OCI-LY3 (cell line): ENCODE results near the gene ADORA2A.

Source experiments
- H2AFZ ChIP-seq: fragments of 200-600, 300-600 bp; shearing (Covaris generic); 2 replicates; pipeline ENCODE4 v1.6.0; 2014; ENCODE audit warnings: antibody characterized with exemption, low read depth, low read length
- H3K27ac ChIP-seq: fragments of 200-600, 300-600 bp; sonication (generic); 2 replicates; pipeline ENCODE4 v1.5.1; 2014; ENCODE audit warnings: mild to moderate bottlenecking, low read length, moderate library complexity, mixed read lengths
- H3K27me3 ChIP-seq: fragments of 200-600, 300-600 bp; sonication (generic); 2 replicates; pipeline ENCODE4 v1.6.1; 2014; ENCODE audit warnings: low read depth, low read length, mixed read lengths
- H3K36me3 ChIP-seq: fragments of 200-600, 300-600 bp; sonication (generic); replicated peaks from 2 replicates; pipeline ENCODE3; 2014; ENCODE audit warnings: low read depth, low read length, mixed read lengths
- H3K4me1 ChIP-seq: fragments of 300-600, 200-600 bp; sonication (generic); 2 replicates; pipeline ENCODE4 v1.6.1; 2014; ENCODE audit warnings: low read length, mixed read lengths
- H3K4me2 ChIP-seq: fragments of 200-600, 300-600 bp; sonication (generic); 2 replicates; pipeline ENCODE4 v1.6.1; 2014; ENCODE audit warnings: low read length, mixed read lengths
- H3K4me3 ChIP-seq: fragments of 300-600, 200-600 bp; sonication (generic); 2 replicates; pipeline ENCODE4 v1.5.1; 2014; ENCODE audit warnings: antibody characterized with exemption, mild to moderate bottlenecking, low read length, moderate library complexity
- H3K79me2 ChIP-seq: fragments of 300-600, 200-600 bp; shearing (Covaris generic); 2 replicates; pipeline ENCODE4 v1.6.1; 2014; ENCODE audit warnings: mild to moderate bottlenecking, low read length, mixed read lengths
- H3K9ac ChIP-seq: fragments of 300-600, 200-600 bp; shearing (Covaris generic); 2 replicates; pipeline ENCODE4 v1.6.0; 2014; ENCODE audit warnings: mild to moderate bottlenecking, low read length, moderate library complexity
- H3K9me3 ChIP-seq: fragments of 200-600, 300-600 bp; shearing (Covaris generic); 2 replicates; pipeline ENCODE4 v1.6.1; 2014; ENCODE audit warnings: low read length, mixed read lengths; ENCODE audit not compliant: insufficient read depth
- H4K20me1 ChIP-seq: fragments of 200-600, 300-600 bp; sonication (generic); 2 replicates; pipeline ENCODE4 v1.6.1; 2016; ENCODE audit warnings: low read length, mixed read lengths; ENCODE audit not compliant: insufficient read depth
- EZH2phosphoT487 ChIP-seq: fragments of 200-600 bp; shearing (Covaris generic); IDR thresholded peaks from 2 replicates; pipeline ENCODE4 v1.6.1; 2018; ENCODE audit warnings: antibody characterized with exemption, mixed run types, low read depth
- TF ChIP-seq, protein P1 (sequence below): fragments of 200-600, 300-600 bp; sonication (generic); IDR thresholded peaks from 2 replicates; pipeline ENCODE4 v1.5.1; 2014; ENCODE audit warnings: antibody characterized with exemption, low read length, low read depth

ADORA2A gene

DNA sequence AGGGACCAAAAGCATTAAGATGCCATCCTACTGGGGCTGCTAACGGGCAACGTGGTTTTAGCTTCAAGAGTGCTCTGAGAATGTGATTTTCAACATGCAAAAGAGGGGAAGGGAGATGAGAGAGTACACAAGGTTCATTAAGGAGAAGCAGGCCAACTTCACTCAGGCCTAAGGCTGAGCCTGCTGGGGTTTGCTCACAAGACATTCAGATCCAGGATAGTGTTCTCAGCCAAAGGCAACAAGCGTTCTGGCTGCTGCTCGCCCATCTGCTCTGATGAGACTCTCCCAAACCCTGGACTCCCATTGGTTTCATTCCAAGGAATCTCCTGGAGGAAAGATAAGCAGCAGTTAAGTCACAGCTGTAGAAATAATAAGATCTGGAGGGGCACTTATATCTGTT is 44.2 kb downstream of the ADORA2A start:
- Histone ChIP-seq H4K20me1 (no peaks in the 10 kb centered on the region), H3K4me1 (peaks cover 5% of the 10 kb centered on the region), H3K4me2 (no peak overlapping the region), H3K27me3 (no peaks in the 10 kb centered on the region), H2AFZ (no peak overlapping the region), H3K27ac (no peak overlapping the region), H3K9me3 (no peaks in the 10 kb centered on the region), H3K9ac (no peak overlapping the region), H3K36me3 (no peaks in the 10 kb centered on the region), H3K79me2 (no peaks in the 10 kb centered on the region), H3K4me3 (no peak overlapping the region)
- TF ChIP-seq, protein P1, sequence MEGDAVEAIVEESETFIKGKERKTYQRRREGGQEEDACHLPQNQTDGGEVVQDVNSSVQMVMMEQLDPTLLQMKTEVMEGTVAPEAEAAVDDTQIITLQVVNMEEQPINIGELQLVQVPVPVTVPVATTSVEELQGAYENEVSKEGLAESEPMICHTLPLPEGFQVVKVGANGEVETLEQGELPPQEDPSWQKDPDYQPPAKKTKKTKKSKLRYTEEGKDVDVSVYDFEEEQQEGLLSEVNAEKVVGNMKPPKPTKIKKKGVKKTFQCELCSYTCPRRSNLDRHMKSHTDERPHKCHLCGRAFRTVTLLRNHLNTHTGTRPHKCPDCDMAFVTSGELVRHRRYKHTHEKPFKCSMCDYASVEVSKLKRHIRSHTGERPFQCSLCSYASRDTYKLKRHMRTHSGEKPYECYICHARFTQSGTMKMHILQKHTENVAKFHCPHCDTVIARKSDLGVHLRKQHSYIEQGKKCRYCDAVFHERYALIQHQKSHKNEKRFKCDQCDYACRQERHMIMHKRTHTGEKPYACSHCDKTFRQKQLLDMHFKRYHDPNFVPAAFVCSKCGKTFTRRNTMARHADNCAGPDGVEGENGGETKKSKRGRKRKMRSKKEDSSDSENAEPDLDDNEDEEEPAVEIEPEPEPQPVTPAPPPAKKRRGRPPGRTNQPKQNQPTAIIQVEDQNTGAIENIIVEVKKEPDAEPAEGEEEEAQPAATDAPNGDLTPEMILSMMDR: no peak
- no peak for TF ChIP-seq EZH2phosphoT487

DNA sequence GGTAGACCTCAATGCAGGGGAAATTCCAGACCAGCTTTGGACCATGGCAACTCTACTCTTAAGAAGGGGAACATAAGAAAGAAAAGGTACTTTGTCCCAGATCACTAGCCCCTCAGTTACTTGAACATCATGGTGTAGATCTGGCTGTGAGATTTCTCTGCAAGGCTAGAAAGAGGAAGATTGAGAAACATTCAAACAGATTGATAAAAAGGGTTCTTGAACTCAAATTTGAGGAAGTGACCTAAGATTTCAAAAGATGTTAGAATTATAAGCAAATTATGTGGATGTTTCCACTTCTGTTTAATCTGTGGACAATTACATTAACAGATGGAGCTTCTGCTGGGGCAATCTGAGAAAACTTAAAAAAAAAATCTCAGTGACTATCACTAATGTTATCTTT is 45.9 kb downstream of the ADORA2A start:
- Histone ChIP-seq H3K4me2 (no peak overlapping the region), H2AFZ (no peak overlapping the region)

DNA sequence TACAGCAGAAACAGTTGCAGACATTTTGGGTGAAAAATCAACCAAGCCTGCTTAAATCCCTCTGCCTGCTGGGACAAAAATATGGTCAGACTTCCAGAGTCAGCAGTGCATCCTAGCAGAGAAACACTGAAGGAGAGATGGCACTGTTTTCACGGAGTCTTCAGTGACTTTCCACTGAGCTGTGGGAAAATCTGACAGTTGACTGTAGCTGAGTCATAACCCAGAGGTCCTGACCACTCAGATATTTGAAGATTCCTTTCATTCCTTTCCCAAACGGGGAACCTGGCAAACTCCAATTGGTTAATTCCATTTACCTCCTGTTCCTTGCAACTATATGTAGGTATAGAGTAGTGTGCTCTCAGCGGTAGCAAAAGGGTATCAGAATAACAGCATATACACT is 46.8 kb downstream of the ADORA2A start:
- TF ChIP-seq, protein P1: no peak
- Histone ChIP-seq H2AFZ (no peak overlapping the region), H3K4me2 (no peak overlapping the region)

More for the DNA sequence above, 45.9 kb downstream of the ADORA2A start:
- Histone ChIP-seq H3K9ac (no peak overlapping the region), H3K27me3 (no peaks in the 10 kb centered on the region), H3K27ac (no peak overlapping the region), H3K4me3 (no peak overlapping the region), H3K79me2 (no peaks in the 10 kb centered on the region), H3K9me3 (no peaks in the 10 kb centered on the region), H4K20me1 (no peaks in the 10 kb centered on the region), H3K4me1 (peaks cover 5% of the 10 kb centered on the region), H3K36me3 (no peaks in the 10 kb centered on the region)
- TF ChIP-seq, protein P1: no peak

DNA sequence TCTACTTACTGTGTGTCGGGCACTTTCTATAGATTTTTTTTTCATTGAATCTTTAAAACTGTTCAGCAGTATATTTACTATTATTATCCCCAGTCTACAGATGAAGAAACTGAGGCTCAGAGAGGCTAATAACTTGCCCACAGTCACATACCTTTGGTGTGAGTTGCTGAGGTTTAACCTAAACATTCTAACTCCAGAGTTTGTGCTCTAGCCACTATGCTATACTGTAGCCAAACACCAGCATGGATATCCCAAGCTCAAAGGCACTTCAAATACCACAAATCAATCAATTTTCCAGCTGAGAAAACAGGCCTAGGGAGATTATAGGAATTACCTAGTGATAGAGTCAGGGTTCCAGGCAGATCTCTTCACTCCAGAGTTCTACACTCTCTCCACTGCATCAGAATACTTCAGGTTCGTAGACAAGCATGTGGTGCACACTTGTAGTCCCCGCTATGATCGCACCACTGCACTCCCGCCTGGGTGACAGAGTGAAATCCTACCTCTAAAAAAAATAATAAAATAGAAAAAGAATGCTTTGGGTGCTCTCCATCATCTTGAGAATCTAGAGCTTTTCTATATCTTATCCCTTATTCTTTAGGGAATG is 47.4 kb downstream of the ADORA2A start:
- Histone ChIP-seq H4K20me1 (no peaks in the 10 kb centered on the region), H3K27me3 (no peaks in the 10 kb centered on the region), H2AFZ (no peak overlapping the region), H3K36me3 (no peaks in the 10 kb centered on the region), H3K4me2 (no peak overlapping the region), H3K4me3 (no peak overlapping the region), H3K79me2 (no peaks in the 10 kb centered on the region), H3K4me1 (peaks cover 5% of the 10 kb centered on the region), H3K9ac (no peak overlapping the region), H3K9me3 (no peaks in the 10 kb centered on the region), H3K27ac (no peak overlapping the region)
- TF ChIP-seq, protein P1: no peak
- TF ChIP-seq EZH2phosphoT487: no peak

More for the DNA sequence above, 46.8 kb downstream of the ADORA2A start:
- Histone ChIP-seq H3K9ac (no peak overlapping the region), H4K20me1 (no peaks in the 10 kb centered on the region), H3K9me3 (no peaks in the 10 kb centered on the region), H3K4me3 (no peak overlapping the region), H3K27me3 (no peaks in the 10 kb centered on the region), H3K4me1 (peaks cover 5% of the 10 kb centered on the region), H3K27ac (no peak overlapping the region), H3K79me2 (no peaks in the 10 kb centered on the region), H3K36me3 (no peaks in the 10 kb centered on the region)
